ENCODE results near the gene ZNF282.

GRCh38 chr7:149197675-149198074 is 2.3 kb downstream of the ZNF282 start:
- TF ChIP-seq ZC3H10 (CRISPR knock-in tag; IDR thresholded peaks at IDR 0.05) = no peak
- TF ChIP-seq CSDC2 (CRISPR knock-in tag; IDR thresholded peaks at IDR 0.05) = no peak
- no peak for TF ChIP-seq TCF4 (CRISPR knock-in tag; IDR thresholded peaks at IDR 0.05; ENCODE audit: borderline replicate concordance)

Data from SK-N-SH treated with all-trans-retinoic acid at 6 μM for 48 hours (cell line).